Measurements from ENCODE around the gene DNAJC4.

DNAJC4 gene

DNA sequence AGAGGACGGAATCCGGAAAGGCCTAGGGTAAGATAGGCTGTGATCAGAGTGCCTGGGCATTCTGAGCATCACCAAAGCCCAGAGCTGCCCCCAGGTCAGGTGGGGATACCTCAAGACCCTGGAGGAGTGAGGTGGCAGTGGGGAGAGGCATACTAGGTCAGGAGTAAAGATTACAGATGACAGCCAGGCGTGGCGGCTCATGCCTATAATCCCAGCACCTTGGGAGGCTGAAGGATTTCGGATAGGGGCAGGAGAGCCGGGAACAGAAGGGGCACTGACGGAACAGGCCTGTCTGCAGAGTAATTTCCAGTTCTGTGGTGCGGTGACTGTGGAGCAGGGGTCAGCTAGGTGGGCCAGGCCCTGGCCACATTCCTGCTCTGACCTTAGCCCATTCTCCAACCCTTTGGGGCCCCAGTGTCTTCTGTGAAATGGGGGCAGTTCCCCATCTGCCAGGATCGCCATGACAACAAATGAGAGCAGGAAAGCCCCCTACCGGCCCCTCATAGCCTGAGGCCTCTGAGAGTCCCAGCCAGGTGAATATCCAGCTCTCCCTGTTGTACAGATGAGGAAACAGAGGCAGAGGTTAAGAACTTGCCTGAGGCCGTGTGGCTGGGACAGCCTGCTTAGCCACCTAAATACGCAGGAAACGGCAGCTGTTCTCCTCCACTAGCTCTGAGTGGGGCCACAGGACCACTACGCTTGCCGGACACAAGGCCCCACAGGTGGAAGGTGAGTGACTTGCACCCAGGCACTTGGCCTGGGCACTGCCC, 44.9 kb downstream of the DNAJC4 start:
- in situ Hi-C loops (cut with MboI; ENCODE audit: low sequenced_read_pairs, unreplicated experiment), result loop anchor here (25.0 kb wide), 1 partner anchor 288 kb away; the partner anchor contains the start of gene OTUB1
- no peak for DNase-seq (ENCODE audit: low spot score)
- TF ChIP-seq, protein P1, sequence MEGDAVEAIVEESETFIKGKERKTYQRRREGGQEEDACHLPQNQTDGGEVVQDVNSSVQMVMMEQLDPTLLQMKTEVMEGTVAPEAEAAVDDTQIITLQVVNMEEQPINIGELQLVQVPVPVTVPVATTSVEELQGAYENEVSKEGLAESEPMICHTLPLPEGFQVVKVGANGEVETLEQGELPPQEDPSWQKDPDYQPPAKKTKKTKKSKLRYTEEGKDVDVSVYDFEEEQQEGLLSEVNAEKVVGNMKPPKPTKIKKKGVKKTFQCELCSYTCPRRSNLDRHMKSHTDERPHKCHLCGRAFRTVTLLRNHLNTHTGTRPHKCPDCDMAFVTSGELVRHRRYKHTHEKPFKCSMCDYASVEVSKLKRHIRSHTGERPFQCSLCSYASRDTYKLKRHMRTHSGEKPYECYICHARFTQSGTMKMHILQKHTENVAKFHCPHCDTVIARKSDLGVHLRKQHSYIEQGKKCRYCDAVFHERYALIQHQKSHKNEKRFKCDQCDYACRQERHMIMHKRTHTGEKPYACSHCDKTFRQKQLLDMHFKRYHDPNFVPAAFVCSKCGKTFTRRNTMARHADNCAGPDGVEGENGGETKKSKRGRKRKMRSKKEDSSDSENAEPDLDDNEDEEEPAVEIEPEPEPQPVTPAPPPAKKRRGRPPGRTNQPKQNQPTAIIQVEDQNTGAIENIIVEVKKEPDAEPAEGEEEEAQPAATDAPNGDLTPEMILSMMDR (IDR thresholded peaks at IDR 0.05; ENCODE audit: borderline replicate concordance, control extremely low read depth, extremely low read depth, insufficient read depth, missing control alignments), result no peak

DNA sequence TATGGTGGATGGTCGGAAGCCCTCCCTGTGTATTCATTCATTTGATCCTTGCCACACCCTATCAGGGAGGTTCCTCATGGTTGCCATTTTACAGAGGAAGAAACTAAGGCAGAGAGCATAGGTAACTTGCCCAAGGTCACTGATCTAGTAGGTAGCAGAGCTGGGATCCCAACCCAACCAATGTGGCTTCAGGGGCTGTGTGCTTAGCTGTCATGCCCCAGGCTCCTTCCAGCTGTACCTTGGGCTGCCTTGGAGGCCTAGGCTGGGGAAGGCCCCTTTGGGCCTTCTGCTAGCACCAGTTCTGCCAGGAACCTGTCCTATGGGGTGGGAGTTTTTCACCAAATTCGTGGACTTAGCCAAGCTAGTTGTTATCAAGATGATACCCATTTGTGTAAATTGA, 45.5 kb downstream of the DNAJC4 start:
- in situ Hi-C loops (cut with MboI; ENCODE audit: low sequenced_read_pairs, unreplicated experiment), result loop anchor here (25.0 kb wide), 1 partner anchor 289 kb away; the partner anchor contains the start of gene OTUB1
- no peak for DNase-seq (ENCODE audit: low spot score)
- TF ChIP-seq, protein P1 (IDR thresholded peaks at IDR 0.05; ENCODE audit: borderline replicate concordance, control extremely low read depth, extremely low read depth, insufficient read depth, missing control alignments), result no peak

- DNase-seq (ENCODE audit: low spot score), result no peak
- in situ Hi-C loops (cut with MboI; ENCODE audit: low sequenced_read_pairs, unreplicated experiment), result loop anchor here (25.0 kb wide), 1 partner anchor 290 kb away; the partner anchor contains the start of gene OTUB1
- TF ChIP-seq, protein P1 (IDR thresholded peaks at IDR 0.05; ENCODE audit: borderline replicate concordance, control extremely low read depth, extremely low read depth, insufficient read depth, missing control alignments), result no peak
These were observed 46.5 kb downstream of the DNAJC4 start for GRCh38 chr11:64276653-64277431.

DNA sequence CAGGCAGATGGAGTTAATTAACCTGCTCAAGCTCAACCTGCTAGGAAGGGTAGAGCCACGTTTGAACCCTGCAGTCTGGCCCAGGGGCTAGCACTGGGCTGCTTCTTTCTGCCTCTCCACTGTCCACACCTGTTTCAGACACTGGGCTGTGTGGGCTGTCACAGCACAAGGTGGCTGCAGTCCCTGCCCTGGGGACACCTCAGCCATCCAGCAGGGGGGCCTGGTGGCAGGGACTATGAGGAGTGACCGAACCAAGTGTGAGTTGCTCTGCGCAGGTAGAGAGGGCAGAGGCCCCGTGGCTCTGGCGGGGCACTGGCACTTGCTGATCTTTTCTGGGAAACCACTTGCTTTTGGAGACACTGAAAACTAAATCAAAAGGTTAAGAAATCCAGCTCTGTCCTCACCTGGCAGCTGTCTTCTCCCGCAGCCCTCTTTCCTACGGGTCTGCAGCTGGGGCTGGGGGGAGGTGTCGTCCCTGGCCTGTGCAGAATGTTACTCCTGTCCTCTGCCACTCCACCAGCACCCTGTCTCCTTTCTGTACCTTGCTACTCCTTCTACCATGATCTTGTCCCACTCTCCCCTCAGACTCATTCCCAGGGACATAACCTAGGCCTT, 48.3 kb downstream of the DNAJC4 start:
- no peak for DNase-seq (ENCODE audit: low spot score)
- TF ChIP-seq, protein P1 (IDR thresholded peaks at IDR 0.05; ENCODE audit: borderline replicate concordance, control extremely low read depth, extremely low read depth, insufficient read depth, missing control alignments), result no peak
- in situ Hi-C loops (cut with MboI; ENCODE audit: low sequenced_read_pairs, unreplicated experiment), result loop anchor here (25.0 kb wide), 1 partner anchor 291 kb away; the partner anchor contains the start of gene OTUB1

- no peak for DNase-seq (ENCODE audit: low spot score)
- in situ Hi-C loops (cut with MboI; ENCODE audit: low sequenced_read_pairs, unreplicated experiment), result loop anchor here (25.0 kb wide), 1 partner anchor 295 kb away; the partner anchor contains the start of gene OTUB1
- TF ChIP-seq, protein P1 (IDR thresholded peaks at IDR 0.05; ENCODE audit: borderline replicate concordance, control extremely low read depth, extremely low read depth, insufficient read depth, missing control alignments), result no peak
These were observed 51.8 kb downstream of the DNAJC4 start for GRCh38 chr11:64281957-64282770.
